ENCODE results near the gene AASDHPPT.

Gene AASDHPPT

GRCh38 chr11:106092446-106092845 is 15.0 kb downstream of the AASDHPPT start:
- H3K4me3 ChIP-seq (ENCODE audit: insufficient read depth in 1 of 2, low read depth in 1 of 2, low read length in 2 of 2): no peak overlapping the region
- H3K9ac ChIP-seq (ENCODE audit: low read length): no peak overlapping the region
- H3K27ac ChIP-seq (ENCODE audit: low read length, poor library complexity, severe bottlenecking): no peak overlapping the region
- peaks cover 7% of the 10 kb centered on the region for H3K79me1 ChIP-seq (replicated peaks; ENCODE audit: low read length, poor library complexity, severe bottlenecking)
- no peak overlapping the region for H3K23ac ChIP-seq (ENCODE audit: low read length in 2 of 2)
- no peak overlapping the region for H2BK15ac ChIP-seq (ENCODE audit: low read depth, poor library complexity, severe bottlenecking)
- H3K4ac ChIP-seq (ENCODE audit: low read depth in 1 of 2, low read length in 2 of 2): no peak overlapping the region
- no peaks in the 10 kb centered on the region for H3K4me1 ChIP-seq (ENCODE audit: control insufficient read depth, insufficient read depth, low read depth, low read length)
- no peak overlapping the region for H3K18ac ChIP-seq (ENCODE audit: low read depth in 1 of 2, low read length in 2 of 2)
- H2AFZ ChIP-seq (ENCODE audit: low read depth, low read length): no peak overlapping the region
- H4K91ac ChIP-seq (ENCODE audit: low read length): no peak overlapping the region
- no peak overlapping the region for H3K4me2 ChIP-seq (ENCODE audit: low read length, poor library complexity, severe bottlenecking)
- DNase-seq: no peak
- H2BK5ac ChIP-seq (ENCODE audit: low read depth, low read length, poor library complexity, severe bottlenecking): no peak overlapping the region
- H3K9me3 ChIP-seq (ENCODE audit: control insufficient read depth, low read length): no peaks in the 10 kb centered on the region
- no peak overlapping the region for H4K8ac ChIP-seq (ENCODE audit: low read length)
- H2BK120ac ChIP-seq (ENCODE audit: low read depth, low read length): no peak overlapping the region
- H2AK5ac ChIP-seq (ENCODE audit: low read length, severe bottlenecking): no peak overlapping the region
- no peak overlapping the region for H3K14ac ChIP-seq (ENCODE audit: low read length in 2 of 2)
- H3K27me3 ChIP-seq (ENCODE audit: control insufficient read depth in 1 of 2, insufficient read depth in 1 of 2, low read length in 2 of 2): no peaks in the 10 kb centered on the region
- no CpG with 5 or more reads among the region's 1 CpG for WGBS
- H3K36me3 ChIP-seq (ENCODE audit: control insufficient read depth in 1 of 2, insufficient read depth in 2 of 2, low read depth in 1 of 2, low read length in 2 of 2): peaks cover 3 to 74% of the 10 kb centered on the region in 2 experiments
- no peak overlapping the region for H2BK12ac ChIP-seq (ENCODE audit: low read length in 2 of 2)

GRCh38 chr11:106098893-106099553 is 21.6 kb downstream of the AASDHPPT start:
- Histone ChIP-seq H3K9me3 (ENCODE audit: control insufficient read depth, low read length) (no peaks in the 10 kb centered on the region), H3K79me1 (replicated peaks; ENCODE audit: low read length, poor library complexity, severe bottlenecking) (peaks cover 3% of the 10 kb centered on the region), H3K27me3 (ENCODE audit: control insufficient read depth in 1 of 2, insufficient read depth in 1 of 2, low read length in 2 of 2) (no peaks in the 10 kb centered on the region), H2AK5ac (ENCODE audit: low read length, severe bottlenecking) (no peak overlapping the region), H2BK5ac (ENCODE audit: low read depth, low read length, poor library complexity, severe bottlenecking) (no peak overlapping the region), H3K4me1 (ENCODE audit: control insufficient read depth, insufficient read depth, low read depth, low read length) (no peaks in the 10 kb centered on the region), H2BK12ac (ENCODE audit: low read length in 2 of 2) (no peak overlapping the region), H4K8ac (ENCODE audit: low read length) (no peak overlapping the region), H3K18ac (ENCODE audit: low read depth in 1 of 2, low read length in 2 of 2) (no peak overlapping the region), H3K4me2 (ENCODE audit: low read length, poor library complexity, severe bottlenecking) (no peak overlapping the region), H2BK15ac (ENCODE audit: low read depth, poor library complexity, severe bottlenecking) (no peak overlapping the region), H3K27ac (ENCODE audit: low read length, poor library complexity, severe bottlenecking) (no peak overlapping the region), H3K36me3 (ENCODE audit: control insufficient read depth in 1 of 2, insufficient read depth in 2 of 2, low read depth in 1 of 2, low read length in 2 of 2) (peaks cover 3 to 56% of the 10 kb centered on the region in 2 experiments), H3K4me3 (ENCODE audit: insufficient read depth in 1 of 2, low read depth in 1 of 2, low read length in 2 of 2) (no peak overlapping the region), H3K14ac (ENCODE audit: low read length in 2 of 2) (no peak overlapping the region), H3K23ac (ENCODE audit: low read length in 2 of 2) (no peak overlapping the region), H2BK120ac (ENCODE audit: low read depth, low read length) (no peak overlapping the region), H3K4ac (ENCODE audit: low read depth in 1 of 2, low read length in 2 of 2) (no peak overlapping the region), H4K91ac (ENCODE audit: low read length) (no peak overlapping the region), H2AFZ (ENCODE audit: low read depth, low read length) (no peak overlapping the region), H3K9ac (ENCODE audit: low read length) (no peak overlapping the region)
- 100% methylated on average over 1 of the region's 1 CpG for WGBS
- DNase-seq: no peak

GRCh38 chr11:106101370-106101769 is 23.9 kb downstream of the AASDHPPT start:
- Histone ChIP-seq H2AFZ (ENCODE audit: low read depth, low read length) (no peak overlapping the region), H2BK12ac (ENCODE audit: low read length in 2 of 2) (no peak overlapping the region), H3K79me1 (replicated peaks; ENCODE audit: low read length, poor library complexity, severe bottlenecking) (no peaks in the 10 kb centered on the region), H3K4me2 (ENCODE audit: low read length, poor library complexity, severe bottlenecking) (no peak overlapping the region), H4K91ac (ENCODE audit: low read length) (no peak overlapping the region), H2AK5ac (ENCODE audit: low read length, severe bottlenecking) (no peak overlapping the region), H3K4me1 (ENCODE audit: control insufficient read depth, insufficient read depth, low read depth, low read length) (no peaks in the 10 kb centered on the region), H3K9ac (ENCODE audit: low read length) (no peak overlapping the region), H4K8ac (ENCODE audit: low read length) (no peak overlapping the region), H3K18ac (ENCODE audit: low read depth in 1 of 2, low read length in 2 of 2) (no peak overlapping the region), H3K9me3 (ENCODE audit: control insufficient read depth, low read length) (no peaks in the 10 kb centered on the region), H3K36me3 (ENCODE audit: control insufficient read depth in 1 of 2, insufficient read depth in 2 of 2, low read depth in 1 of 2, low read length in 2 of 2) (peaks cover 0 to 33% of the 10 kb centered on the region in 2 experiments), H2BK15ac (ENCODE audit: low read depth, poor library complexity, severe bottlenecking) (no peak overlapping the region), H2BK5ac (ENCODE audit: low read depth, low read length, poor library complexity, severe bottlenecking) (no peak overlapping the region), H3K14ac (ENCODE audit: low read length in 2 of 2) (no peak overlapping the region), H3K4ac (ENCODE audit: low read depth in 1 of 2, low read length in 2 of 2) (no peak overlapping the region), H3K27me3 (ENCODE audit: control insufficient read depth in 1 of 2, insufficient read depth in 1 of 2, low read length in 2 of 2) (no peaks in the 10 kb centered on the region), H3K23ac (ENCODE audit: low read length in 2 of 2) (no peak overlapping the region), H3K27ac (ENCODE audit: low read length, poor library complexity, severe bottlenecking) (no peak overlapping the region), H2BK120ac (ENCODE audit: low read depth, low read length) (no peak overlapping the region), H3K4me3 (ENCODE audit: insufficient read depth in 1 of 2, low read depth in 1 of 2, low read length in 2 of 2) (no peak overlapping the region)
- no peak for DNase-seq
- WGBS: 71% methylated on average over 2 of the region's 3 CpGs

- Histone ChIP-seq H3K4me3 (ENCODE audit: insufficient read depth in 1 of 2, low read depth in 1 of 2, low read length in 2 of 2) (no peak overlapping the region), H3K4me2 (ENCODE audit: low read length, poor library complexity, severe bottlenecking) (no peak overlapping the region), H3K4ac (ENCODE audit: low read depth in 1 of 2, low read length in 2 of 2) (no peak overlapping the region), H2BK15ac (ENCODE audit: low read depth, poor library complexity, severe bottlenecking) (no peak overlapping the region), H3K9ac (ENCODE audit: low read length) (no peak overlapping the region), H2AK5ac (ENCODE audit: low read length, severe bottlenecking) (no peak overlapping the region), H2BK5ac (ENCODE audit: low read depth, low read length, poor library complexity, severe bottlenecking) (no peak overlapping the region), H4K8ac (ENCODE audit: low read length) (no peak overlapping the region), H2BK120ac (ENCODE audit: low read depth, low read length) (no peak overlapping the region), H3K36me3 (ENCODE audit: control insufficient read depth in 1 of 2, insufficient read depth in 2 of 2, low read depth in 1 of 2, low read length in 2 of 2) (peaks cover 0 to 28% of the 10 kb centered on the region in 2 experiments), H3K79me1 (replicated peaks; ENCODE audit: low read length, poor library complexity, severe bottlenecking) (no peaks in the 10 kb centered on the region), H2BK12ac (ENCODE audit: low read length in 2 of 2) (no peak overlapping the region), H3K4me1 (ENCODE audit: control insufficient read depth, insufficient read depth, low read depth, low read length) (no peaks in the 10 kb centered on the region), H3K23ac (ENCODE audit: low read length in 2 of 2) (no peak overlapping the region), H3K27me3 (ENCODE audit: control insufficient read depth in 1 of 2, insufficient read depth in 1 of 2, low read length in 2 of 2) (no peaks in the 10 kb centered on the region), H3K27ac (ENCODE audit: low read length, poor library complexity, severe bottlenecking) (no peak overlapping the region), H3K9me3 (ENCODE audit: control insufficient read depth, low read length) (no peaks in the 10 kb centered on the region), H2AFZ (ENCODE audit: low read depth, low read length) (no peak overlapping the region), H3K18ac (ENCODE audit: low read depth in 1 of 2, low read length in 2 of 2) (no peak overlapping the region), H3K14ac (ENCODE audit: low read length in 2 of 2) (no peak overlapping the region), H4K91ac (ENCODE audit: low read length) (no peak overlapping the region)
- DNase-seq: peak; percentile 63
- 100% methylated on average over 1 of the region's 1 CpG for WGBS
Measured at GRCh38 chr11:106101819-106102218, 24.4 kb downstream of the AASDHPPT start.

Data from mesenchymal stem cell (in vitro differentiated cells and primary cell).